ENCODE results near the gene SLC27A2.

DNA sequence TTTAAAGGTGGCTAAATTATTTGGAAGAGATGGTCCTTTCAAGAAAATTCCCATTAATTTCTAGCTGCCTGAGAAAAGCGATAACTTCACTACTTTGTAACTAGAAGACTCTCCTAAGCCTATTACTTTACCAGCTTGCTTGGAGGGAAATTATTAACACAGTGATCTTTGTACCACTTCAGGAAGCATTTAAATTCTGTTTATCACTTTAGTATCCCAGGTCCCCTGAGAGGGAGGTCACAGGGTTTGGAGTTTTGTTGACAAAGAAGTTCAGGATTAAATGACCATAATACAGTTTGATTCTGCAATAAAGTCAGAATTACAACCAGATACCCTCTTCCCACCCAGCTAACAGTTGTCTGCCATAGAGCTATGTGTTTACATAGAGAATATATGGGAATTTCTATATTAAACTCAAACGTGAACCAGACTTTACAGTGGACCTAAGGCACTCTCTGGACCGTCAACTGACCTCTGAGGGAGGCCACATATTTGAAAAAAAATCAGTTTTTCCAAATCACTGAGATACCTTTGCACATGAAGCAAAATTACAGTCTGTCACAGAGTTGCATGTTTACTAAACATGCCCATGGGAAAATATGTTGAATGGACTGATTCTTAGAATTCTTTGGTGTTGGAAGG lies 3.0 kb downstream of the SLC27A2 start:
- TF ChIP-seq, protein P1, sequence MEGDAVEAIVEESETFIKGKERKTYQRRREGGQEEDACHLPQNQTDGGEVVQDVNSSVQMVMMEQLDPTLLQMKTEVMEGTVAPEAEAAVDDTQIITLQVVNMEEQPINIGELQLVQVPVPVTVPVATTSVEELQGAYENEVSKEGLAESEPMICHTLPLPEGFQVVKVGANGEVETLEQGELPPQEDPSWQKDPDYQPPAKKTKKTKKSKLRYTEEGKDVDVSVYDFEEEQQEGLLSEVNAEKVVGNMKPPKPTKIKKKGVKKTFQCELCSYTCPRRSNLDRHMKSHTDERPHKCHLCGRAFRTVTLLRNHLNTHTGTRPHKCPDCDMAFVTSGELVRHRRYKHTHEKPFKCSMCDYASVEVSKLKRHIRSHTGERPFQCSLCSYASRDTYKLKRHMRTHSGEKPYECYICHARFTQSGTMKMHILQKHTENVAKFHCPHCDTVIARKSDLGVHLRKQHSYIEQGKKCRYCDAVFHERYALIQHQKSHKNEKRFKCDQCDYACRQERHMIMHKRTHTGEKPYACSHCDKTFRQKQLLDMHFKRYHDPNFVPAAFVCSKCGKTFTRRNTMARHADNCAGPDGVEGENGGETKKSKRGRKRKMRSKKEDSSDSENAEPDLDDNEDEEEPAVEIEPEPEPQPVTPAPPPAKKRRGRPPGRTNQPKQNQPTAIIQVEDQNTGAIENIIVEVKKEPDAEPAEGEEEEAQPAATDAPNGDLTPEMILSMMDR (IDR thresholded peaks at IDR 0.05), result no peak
- TF ChIP-seq EZH2 (IDR thresholded peaks at IDR 0.05), result no peak

Measured in neural progenitor cell (in vitro differentiated cells).